ENCODE data around the gene KRT3.

KRT3 gene

GRCh38 chr12:52815676-52816588 lies 20.0 kb upstream of the KRT3 start:
- Histone ChIP-seq H3K36me3 (ENCODE audit: control insufficient read depth in 2 of 2, insufficient read depth in 1 of 2, low read length in 2 of 2) (no peaks in the 10 kb centered on the region), H3K9me3 (ENCODE audit: control insufficient read depth, insufficient read depth, low read depth, low read length) (no peaks in the 10 kb centered on the region), H3K27ac (ENCODE audit: extremely low read depth, low read depth, low read length) (no peak overlapping the region), H3K4me3 (ENCODE audit: low read depth, low read length) (no peak overlapping the region), H3K4me1 (ENCODE audit: control insufficient read depth, insufficient read depth, low read length) (no peaks in the 10 kb centered on the region)
- CTCF ChIA-PET = interaction anchor here (0.6 to 2.4 kb wide), 3 partner anchors 36 to 659 kb away, joined by 3 to 7 read pairs (median 3); no protein-coding TSS in a partner anchor
- POLR2A ChIA-PET = no interaction called here
- no peak for TF ChIP-seq HOXA7 (CRISPR knock-in tag; IDR thresholded peaks at IDR 0.05; ENCODE audit: borderline replicate concordance)
- TF ChIP-seq ZNF223 (tag by site-specific recombination; IDR thresholded peaks at IDR 0.05) = no peak
- no peak for TF ChIP-seq INSM2 (tag by site-specific recombination; IDR thresholded peaks at IDR 0.05)
- TF ChIP-seq ZIC2 (tag by site-specific recombination; IDR thresholded peaks at IDR 0.05) = no peak
- TF ChIP-seq ZEB2 (tag by site-specific recombination; IDR thresholded peaks at IDR 0.05) = no peak
- TF ChIP-seq ZNF529 (tag by site-specific recombination; IDR thresholded peaks at IDR 0.05; ENCODE audit: insufficient replicate concordance) = no peak
- no peak for TF ChIP-seq ZNF747 (tag by site-specific recombination; IDR thresholded peaks at IDR 0.05)
- no peak for TF ChIP-seq ZNF626 (tag by site-specific recombination; IDR thresholded peaks at IDR 0.05)
- no peak for TF ChIP-seq ZNF704 (tag by site-specific recombination; IDR thresholded peaks at IDR 0.05)
- TF ChIP-seq ZBTB44 (tag by site-specific recombination; IDR thresholded peaks at IDR 0.05) = no peak
- TF ChIP-seq ZNF777 (tag by site-specific recombination; IDR thresholded peaks at IDR 0.05; ENCODE audit: borderline replicate concordance) = no peak
- TF ChIP-seq GLI2 (tag by site-specific recombination; IDR thresholded peaks at IDR 0.05; ENCODE audit: borderline replicate concordance, low read depth) = no peak
- TF ChIP-seq ZNF501 (tag by site-specific recombination; IDR thresholded peaks at IDR 0.05) = no peak
- TF ChIP-seq ZNF16 (tag by site-specific recombination; IDR thresholded peaks at IDR 0.05; ENCODE audit: low read depth) = no peak
- no peak for TF ChIP-seq GFI1B (tag by site-specific recombination; IDR thresholded peaks at IDR 0.05)
- no peak for TF ChIP-seq TSHZ1 (tag by site-specific recombination; IDR thresholded peaks at IDR 0.05; ENCODE audit: borderline replicate concordance)

- Histone ChIP-seq H3K4me1 (ENCODE audit: control insufficient read depth, insufficient read depth, low read length) (no peaks in the 10 kb centered on the region), H3K36me3 (ENCODE audit: control insufficient read depth in 2 of 2, insufficient read depth in 1 of 2, low read length in 2 of 2) (no peaks in the 10 kb centered on the region), H3K27ac (ENCODE audit: extremely low read depth, low read depth, low read length) (no peak overlapping the region), H3K9me3 (ENCODE audit: control insufficient read depth, insufficient read depth, low read depth, low read length) (no peaks in the 10 kb centered on the region), H3K4me3 (ENCODE audit: low read depth, low read length) (no peak overlapping the region)
- ChIA-PET CTCF (no interaction called here), POLR2A (no interaction called here)
- TF ChIP-seq ZNF292 (tag by site-specific recombination; IDR thresholded peaks at IDR 0.05; ENCODE audit: borderline replicate concordance, low read depth) = no peak
- TF ChIP-seq KLF9 (tag by site-specific recombination; IDR thresholded peaks at IDR 0.05; ENCODE audit: low read depth) = no peak
- no peak for TF ChIP-seq TSHZ1 (tag by site-specific recombination; IDR thresholded peaks at IDR 0.05; ENCODE audit: borderline replicate concordance)
- no peak for TF ChIP-seq ZNF549 (tag by site-specific recombination; IDR thresholded peaks at IDR 0.05)
- TF ChIP-seq ZNF660 (tag by site-specific recombination; IDR thresholded peaks at IDR 0.05) = no peak
- no peak for TF ChIP-seq ZNF654 (tag by site-specific recombination; IDR thresholded peaks at IDR 0.05; ENCODE audit: low read depth)
- no peak for TF ChIP-seq ZNF529 (tag by site-specific recombination; IDR thresholded peaks at IDR 0.05; ENCODE audit: insufficient replicate concordance)
- TF ChIP-seq ZIC2 (tag by site-specific recombination; IDR thresholded peaks at IDR 0.05) = no peak
- TF ChIP-seq ZNF701 (tag by site-specific recombination; IDR thresholded peaks at IDR 0.05) = no peak
These were observed 19.2 kb upstream of the KRT3 start for GRCh38 chr12:52815161-52815560.
